CD4-positive, alpha-beta T cell treated with Interleukin-17A for 4 hours (primary cell): Measurements from ENCODE around the gene DUOX1.

Experiments used
- DNase-seq: peaks from one replicate; pipeline ENCODE4 v3.0.0-alpha.2; 2020; ENCODE audit warnings: mixed read lengths

Gene DUOX1

DNA sequence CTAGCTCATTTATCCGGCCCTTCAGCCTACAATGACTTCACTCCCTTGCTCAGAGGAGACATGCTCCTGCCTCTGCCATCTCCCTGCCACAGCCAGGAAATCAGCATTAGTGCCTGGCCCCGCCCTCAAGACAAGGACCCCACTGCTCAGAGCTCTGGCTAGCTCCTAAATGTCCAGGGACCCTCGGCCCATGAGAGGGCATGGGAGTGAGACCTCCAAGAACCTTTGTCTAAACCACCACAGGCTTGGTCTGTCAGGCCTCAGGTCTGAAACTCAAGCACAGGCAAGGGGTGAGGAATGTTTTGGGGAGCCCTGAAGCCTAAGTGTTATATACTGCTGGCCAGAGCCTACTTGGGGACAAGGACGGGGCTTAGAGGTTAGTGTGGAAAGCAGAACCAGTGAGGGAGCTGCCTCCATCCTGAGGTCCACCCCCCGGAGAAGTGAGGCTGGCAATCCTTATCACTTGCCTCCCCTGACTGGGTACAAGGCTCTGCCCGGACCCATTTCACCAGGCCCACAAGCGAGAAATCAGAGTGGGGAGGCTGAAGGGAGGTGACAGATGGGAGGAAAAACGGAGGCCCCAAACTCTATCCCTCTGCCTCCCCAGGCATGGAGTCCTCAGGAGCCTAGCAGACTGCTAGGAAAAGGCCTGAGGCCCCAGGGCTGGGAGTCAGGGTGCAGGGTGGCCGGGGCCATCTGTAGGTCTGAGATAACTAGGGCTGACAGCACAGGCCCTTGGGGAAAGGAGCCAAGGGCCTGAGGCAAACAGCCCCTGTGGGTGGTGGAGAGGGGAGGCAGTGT is 39.2 kb downstream of the DUOX1 start:
- no peak for DNase-seq

DNA sequence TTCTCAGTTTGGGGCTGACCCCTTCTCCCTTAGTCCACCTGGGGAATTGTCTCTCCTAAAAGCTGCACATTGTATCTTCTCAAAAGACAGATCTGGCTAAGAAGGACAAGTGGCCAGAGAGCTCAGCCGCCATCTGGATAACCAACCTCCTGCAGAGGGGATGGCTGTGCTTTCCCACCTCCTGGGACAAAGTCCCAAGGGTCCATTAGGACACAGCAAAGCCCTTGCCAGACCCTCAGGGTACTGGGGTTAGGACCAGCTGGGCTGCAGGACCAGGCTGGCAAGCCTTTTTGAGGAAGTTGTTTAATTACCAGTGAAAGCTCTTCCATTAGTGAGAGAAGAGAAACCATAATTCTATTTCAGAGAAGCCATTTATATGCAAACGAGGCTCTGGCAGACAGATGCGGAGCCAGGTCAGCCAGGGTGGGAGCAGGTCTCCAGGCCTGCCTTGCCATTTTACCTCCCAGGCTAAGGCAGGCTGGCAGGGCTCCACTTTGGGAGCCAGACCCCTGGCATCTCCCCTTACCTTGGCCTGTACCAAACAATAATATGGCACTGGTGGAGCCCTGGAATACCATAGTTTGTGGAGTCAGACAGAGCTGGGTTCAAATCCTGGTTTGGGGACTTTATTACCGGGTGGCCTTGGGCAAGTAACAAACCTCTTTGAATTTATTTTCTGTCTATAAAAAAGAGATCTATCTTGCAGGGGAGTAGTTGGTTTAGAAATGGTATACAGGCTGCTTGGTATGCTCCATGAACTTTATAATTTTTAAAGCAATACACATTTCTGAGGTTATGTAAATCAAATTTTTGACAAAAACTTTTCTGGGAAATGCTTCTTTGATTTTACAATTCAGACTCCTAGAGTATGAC is 40.0 kb downstream of the DUOX1 start:
- no peak for DNase-seq

DNA sequence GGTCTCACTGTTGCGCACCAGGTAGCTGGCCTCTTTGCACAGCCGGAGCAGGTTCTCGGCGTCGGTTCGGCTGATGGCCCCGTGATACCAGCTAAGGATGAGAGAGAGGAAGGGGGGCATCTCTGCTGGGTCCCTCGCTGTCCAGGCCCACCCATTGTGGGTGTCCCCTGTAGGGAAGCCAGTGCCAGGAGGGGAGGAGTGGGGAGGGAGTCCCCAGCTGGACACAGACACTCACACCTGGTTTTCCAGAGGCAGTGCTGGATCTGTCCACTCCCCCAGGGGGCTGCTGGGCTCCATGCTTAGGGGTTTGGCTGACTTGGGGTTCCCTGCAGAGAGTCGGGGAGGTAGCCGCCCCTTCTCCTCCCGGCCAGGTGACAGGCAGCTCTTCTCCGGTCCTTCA is 42.1 kb downstream of the DUOX1 start:
- no peak for DNase-seq

DNA sequence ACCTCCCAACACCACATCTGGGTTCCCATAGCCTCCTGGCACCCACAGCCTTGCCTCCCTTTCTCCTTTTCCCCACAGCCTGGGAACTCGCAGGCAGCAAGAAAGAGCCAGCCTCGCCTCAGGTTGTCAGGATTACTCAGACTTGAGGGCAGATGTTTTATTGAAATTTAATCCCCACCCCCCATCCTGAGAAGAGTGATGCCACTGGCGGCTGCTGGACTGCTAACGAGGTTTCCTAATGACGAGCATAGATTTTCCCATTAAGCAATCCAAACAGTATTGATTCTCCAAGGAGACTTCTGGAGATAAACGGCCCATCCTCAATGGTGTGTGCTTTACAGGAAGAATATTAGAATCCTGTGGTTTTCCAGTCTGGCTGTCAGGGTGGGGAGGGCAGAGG is 44.3 kb downstream of the DUOX1 start:
- DNase-seq, result no peak

DNA sequence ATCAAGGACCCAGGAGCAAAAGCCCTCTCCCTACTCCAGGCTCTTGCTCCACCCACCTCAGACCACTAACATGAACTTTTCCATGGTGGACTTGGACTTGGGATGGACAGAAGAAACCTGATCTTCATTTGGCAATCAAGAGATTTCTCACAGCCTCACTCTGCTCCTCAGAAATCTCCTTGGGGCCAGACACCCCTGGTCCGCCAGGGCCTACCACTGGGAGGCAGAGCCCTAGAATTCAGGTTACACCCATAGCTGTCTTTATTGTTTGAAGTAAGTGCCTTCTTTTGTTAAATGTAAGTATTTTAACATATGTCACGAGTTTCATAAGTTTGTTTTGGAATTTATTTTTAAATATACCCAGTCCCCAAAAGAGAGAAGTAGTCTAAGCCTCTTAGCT is 44.8 kb downstream of the DUOX1 start:
- no peak for DNase-seq

DNA sequence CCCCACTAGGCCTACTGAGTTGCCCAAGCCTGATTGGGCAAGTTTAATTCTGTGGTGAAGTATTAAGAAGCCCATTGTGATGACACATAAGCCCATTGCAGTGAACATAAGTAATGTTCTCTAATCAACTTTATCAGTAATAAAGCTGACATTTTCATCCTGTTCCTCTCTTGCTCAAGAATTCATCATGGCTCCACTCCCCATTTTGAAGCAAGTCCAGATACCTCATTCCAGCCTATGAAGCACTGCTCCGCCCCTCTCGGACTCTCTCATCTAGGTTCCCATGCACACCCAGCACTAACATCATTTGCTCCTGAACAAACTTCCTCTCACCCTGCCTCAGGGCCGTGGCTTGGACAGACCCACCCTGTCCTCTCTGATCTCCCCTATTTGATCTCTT is 47.5 kb downstream of the DUOX1 start:
- no peak for DNase-seq

DNA sequence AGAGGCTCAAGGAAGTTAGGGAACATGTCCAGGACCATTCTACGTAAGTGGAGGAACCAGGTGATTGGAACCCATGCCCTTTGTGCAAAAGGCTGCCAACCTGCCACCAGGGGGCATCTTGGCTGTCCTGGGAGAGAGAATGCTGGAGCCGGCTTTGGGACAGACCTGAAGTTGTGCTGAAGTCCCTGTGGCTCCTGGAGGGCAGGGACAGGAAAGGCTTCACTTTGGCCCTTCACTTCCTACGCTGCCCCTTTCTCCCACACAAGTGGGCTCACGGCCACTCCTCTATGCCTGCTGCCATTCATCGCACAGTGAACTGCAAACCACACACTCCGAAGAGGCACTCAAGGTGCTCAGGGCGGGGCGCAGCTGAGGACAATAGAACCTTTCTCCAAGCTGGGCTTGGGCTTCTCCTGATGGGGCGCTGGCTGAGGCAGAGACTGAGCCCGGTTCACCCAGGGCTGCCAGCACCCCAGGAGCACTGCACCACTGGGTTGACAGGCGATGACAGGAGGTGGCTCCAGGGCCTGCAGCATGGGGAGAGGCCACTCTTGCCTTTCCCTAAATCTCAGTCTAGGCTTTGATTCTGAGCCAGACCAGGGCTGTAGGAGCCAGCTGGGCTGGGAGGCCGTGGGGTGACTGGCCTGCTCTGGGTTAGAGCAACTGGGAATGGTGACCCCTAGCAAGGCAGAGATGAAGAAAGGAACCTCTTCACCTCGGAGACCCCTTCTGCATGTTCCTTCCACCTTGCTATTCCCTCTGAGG is 49.6 kb downstream of the DUOX1 start:
- peak; percentile 81 for DNase-seq

DNA sequence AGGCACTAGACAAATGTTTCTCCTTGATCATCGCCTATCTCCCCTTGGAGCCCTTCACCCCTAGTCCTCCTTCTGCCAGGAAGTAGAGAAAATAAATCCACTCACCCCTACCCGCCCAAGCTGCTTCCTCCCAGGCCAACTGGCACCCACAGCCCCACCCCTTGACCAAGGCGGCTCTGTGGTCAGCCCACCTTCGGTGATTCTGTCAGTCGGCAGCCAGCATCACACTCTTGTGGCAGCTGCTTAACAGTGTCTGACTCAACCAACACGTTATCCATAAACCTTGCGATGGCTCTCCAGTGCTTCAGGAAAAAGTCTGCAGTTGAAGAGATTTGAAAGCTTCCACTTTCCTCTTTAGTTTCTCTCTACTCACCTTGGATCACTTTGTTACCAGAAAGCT is 50.4 kb downstream of the DUOX1 start:
- no peak for DNase-seq

DNA sequence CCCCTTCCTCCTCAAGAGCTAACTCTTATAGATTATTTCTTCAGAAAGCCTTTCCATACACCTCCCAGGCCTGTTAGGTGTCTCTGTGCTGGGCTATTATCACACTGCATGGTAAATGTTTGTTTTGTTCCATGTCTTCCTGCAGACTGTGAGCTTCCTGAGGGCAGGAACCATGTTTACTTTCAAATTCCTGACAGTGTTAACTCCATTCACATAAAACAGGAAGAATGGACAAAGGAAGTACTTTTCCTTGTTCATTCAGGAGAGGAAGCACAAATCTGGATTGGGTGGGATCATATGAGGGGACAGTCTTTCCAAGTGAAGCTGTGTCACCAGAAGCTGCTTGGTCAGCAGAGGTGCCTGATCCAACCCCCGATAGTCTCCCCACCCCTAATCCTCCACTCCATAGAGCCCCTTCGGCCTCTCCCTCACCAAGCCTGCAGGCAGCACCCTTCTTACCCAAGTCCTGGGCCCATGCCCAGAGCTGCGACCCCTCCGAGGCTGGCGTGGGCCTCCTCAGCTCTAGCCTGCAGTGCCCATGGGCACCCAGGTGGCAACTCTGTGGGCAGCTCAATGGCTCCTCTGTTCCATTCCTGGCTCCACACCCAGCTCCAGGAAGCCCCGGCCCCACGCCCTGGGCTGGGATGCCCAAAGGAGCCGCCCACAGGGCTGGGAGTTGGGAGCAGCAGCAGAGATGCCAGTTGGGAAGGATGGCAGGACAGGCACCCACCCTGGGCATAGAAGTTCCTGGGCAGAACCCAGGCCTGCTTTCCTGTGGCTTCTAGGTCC is 51.0 kb downstream of the DUOX1 start:
- no peak for DNase-seq

DNA sequence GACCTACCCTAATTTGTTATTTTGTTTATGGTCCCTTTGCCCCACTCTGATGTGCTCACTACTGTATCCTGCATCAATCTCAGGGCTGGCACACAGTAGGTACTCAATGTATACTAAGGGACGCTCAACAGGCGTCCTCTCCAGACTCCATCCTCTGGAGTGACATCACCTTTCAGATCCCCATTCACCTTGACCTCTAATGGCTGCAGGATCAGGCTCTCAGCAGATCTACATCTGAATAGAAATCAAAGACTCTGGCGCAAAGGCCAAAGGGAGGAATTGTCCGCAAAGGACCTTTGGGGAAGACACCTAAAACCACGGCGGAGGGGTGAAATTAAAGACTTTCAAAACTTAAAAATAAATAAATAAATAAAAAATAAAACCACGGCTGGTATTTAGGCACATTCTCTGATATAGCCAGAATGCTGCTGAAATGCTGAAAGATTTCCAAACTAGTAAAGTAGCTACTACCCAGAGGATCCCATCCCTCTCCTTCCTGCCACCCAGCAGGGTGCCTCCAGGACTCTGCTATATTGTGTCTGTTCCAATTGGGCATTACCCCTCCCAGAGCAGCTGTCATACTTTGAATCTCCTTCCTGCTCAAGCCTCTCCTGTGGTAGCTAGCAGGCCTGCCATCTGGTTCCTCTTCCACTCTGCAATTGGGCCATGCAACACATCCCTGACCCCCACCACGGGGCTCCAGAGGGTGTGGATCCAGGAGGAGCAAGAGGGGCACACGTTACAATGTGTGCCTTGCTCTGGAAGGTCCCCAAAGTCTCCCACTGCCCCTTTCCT is 51.9 kb downstream of the DUOX1 start:
- no peak for DNase-seq

DNA sequence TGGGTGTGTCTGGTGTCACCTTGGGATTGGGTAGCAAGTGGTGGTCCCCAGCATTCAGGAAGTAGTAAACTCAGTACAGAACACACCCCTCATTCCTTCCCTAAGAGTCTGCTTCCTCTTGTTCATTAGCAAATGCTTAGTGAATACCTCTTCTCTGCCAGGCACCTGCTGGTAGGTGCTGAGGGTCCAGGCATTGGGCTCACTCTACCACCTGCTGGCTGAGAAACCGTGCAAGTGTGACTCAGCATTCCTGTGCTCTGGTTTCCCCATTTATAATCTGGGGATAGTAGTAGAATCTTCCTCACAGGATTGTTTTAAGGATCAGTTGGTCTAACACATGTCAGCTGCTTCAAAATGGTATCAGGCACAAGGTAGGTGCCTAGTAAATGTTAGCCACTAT is 53.2 kb downstream of the DUOX1 start:
- no peak for DNase-seq

DNA sequence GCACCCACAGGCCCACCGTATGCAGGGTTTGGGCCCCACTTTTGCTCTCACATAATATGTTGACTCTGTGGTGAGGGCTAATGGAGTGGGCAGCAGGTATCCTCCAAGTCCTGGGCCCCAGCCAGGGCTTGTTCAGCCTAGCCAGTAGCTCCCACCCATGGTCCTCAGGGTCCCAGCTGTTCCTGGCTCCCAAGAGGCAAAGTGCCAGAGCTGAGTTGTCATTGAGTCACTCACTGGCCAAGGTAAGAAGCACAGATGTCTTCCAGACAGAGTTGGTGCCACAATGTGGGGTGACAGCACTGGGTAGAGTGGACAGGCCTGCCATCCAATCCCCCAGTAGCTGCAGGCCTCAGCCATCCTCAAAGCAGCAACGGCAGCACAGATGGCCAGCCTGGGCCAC is 53.7 kb downstream of the DUOX1 start:
- DNase-seq, result no peak

DNA sequence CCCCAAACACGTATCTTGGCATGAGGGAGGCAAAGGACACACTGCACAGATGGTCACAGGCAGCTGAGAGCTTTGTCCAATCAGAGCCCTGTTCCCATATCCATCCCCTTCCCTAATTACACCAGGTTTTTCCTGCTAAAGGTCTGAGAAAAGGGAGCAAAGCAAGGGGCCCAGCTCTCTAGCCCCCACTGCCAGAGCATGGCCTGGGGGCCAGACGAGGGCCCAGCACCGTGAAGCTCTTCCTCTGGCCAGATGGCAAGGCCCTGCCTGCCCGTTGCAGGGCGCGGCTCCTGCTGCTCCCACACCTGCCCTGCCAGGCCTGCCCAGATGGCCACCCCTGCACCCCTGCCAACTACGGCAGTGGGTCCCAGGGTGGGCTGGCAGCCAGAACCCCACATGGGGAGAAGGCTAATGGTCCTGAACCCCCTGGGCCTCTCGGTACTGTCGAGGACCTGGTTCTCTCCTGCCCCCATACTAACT is 54.8 kb downstream of the DUOX1 start:
- no peak for DNase-seq

DNA sequence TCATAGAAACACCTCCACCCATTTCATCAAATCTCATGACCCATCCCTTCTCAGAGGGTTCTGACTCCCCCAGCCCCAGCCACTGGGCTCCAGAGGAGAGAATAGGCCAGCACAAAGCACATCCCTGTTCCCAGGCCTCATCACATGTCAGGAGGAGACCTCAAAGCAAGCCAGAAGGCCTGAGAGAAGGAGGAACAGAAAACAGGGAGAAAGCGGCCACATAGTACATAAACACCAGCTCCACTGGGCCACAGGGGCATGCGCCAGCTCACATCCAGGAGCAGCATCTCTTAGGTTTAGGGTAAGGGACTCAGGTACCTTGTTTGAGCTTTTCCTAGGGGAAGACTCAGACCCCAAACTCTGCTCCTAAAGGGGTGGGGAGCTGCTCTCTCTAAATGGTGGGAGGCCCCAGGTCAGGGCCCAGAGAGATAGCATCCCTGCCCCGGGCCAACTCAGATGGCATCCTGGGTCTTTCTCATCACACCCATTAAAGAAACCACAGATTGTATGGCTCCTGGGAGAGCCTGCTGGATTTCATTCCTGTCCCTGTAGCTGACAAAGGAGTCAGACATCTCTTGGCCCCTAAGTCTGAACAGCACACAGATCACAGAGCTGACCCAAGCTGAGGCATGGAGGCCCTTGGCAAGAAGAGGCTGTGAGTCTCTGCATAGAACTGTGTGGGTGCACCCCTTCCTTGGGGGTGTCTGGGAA is 55.4 kb downstream of the DUOX1 start:
- DNase-seq, result no peak

DNA sequence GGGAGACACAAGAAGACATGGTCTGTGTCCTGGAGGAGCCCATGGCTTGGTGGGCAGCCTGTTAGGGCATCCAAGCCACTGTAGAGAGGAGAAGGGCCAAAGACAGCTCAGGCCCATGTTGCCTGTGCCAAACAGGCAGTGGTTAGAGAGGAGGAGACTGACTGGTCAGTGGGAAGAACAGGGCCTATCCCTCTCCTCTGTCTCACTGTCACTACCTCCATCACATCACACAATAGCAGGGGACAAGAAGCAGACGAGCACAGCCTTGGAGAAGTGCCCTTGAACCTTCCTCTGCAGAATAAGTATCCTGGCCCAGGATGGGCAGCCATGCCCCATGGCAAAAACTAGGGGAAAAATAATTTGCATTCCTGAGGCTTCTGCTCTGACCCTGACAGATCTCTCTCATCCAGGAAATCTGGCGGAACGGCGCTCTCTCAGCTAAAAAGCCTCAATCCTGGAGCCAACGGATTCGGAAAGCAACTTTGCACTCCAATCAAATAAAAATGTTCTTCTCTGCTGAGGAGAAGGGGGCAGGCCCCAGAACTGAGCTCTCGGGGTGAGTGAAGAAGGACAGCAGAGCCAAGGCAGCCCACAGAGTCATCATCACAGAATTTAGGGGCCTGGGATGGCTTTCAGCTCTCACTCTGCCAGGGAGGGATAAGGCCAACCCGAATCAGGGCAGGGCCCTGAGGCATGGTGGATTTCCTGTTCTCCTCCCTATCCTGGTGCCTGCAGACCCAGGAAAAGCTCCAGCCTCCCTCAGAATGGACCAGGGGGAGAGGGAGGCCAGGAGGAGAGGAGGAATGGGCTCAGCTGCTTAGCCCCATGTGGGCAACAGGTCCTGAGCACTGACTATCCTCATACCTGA is 56.3 kb downstream of the DUOX1 start:
- DNase-seq, result no peak

DNA sequence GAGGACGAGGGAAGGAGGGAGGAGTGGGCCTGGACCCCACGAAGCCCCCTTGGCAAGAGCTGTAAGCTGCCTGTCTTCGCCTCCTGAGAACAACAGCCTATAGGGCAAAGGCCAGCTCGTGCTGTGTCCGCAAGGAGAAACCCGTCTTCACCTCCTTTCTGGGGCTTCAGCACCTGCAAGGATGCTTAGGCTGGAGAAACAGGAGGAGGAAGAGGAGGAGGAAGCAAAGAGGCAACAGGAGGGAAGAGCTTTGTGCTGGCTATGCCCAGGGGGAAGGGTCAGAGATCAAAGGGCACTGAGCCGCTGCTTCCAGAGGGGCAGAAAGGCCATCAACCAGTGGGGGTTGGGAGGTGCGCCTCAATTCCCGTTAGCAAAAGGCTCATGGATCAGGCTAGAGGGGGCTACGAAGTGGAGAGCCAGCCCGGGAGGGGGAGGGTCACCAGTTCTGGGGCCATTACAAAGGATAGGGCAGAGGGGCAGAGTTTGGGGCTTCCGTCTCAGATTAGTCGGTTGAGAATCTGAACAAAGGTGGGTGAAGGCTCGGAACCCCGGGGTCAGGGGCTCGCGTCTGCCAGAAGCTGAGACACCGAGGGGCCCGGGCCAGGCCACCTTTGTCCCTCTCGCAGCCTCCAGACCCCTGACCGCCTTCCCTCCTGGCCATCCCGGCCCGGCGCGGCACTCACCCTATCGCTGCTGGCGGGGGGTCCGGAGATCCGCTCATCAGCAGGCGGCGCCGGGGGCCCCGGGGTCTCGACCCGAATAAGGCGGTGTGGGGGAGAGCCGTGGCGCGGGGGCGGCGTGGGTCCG is 57.2 kb downstream of the DUOX1 start:
- DNase-seq, result no peak

DNA sequence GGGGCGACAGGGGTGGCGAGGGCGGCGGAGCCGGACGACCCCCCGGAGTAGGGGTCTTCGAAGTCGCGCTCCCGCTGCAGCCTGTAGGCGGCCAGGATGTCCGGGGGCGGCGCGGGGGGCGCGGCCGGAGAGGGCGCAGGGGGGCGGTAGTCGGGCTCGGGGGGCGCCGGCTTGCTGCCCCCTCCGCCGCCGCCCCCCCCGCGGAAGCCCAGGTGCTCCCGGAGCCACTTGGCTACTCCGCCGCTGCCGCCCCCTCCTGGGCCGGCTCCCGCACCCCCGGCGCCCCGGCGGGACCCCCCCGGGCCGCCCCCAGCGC is 57.7 kb downstream of the DUOX1 start:
- no peak for DNase-seq

DNA sequence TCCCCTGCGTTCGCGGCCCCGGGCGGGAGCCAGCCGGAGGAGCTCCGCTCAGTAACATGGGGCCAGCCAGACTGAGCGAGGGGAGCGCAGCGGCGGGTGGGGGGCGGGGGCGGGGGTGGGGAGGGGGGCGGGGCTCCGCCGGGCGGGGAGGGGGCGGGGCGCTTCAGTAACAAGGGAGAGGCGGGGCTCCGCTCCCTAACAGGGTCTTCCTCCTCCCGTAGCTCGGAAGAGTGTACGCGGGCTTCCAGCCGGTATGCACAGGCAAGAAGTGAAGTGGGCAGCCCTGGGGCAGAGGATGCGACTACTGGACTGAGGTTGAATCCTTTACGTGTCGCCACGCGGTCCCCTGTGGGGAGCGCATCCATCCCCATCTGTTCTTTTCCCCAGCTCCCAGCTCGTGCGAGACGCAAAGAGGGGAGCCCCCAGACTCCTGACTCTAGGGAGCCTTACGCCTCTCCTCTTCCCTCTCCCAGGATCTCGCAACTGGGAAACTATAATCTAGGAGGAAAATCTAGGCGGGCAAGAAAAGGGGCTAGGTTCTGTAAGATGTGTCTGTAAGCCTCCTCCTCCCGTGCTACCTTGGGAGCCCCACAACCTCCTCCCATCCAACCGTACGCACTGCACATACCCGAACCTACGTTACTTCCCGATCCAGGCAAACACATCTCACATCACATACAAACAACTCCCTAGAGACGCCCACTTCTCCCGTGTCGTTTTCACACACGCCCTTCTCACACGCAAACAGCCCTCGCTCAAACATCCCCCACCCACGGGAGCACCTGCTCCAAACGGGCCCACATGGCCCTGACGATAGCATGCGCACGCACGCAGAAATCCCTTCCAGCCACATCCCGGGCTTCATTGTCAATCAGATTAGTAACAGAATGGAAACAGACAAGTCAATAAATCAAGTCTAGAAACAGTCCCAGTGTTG is 58.4 kb downstream of the DUOX1 start, which contains the start of gene SHF:
SHF (minus strand) TSS at position 73 of the 937 bp plus-strand sequence; CDS start at position 58, 15 bp downstream.
- peak; percentile 83 for DNase-seq
